ENCODE results near the gene UBQLN4.

DNA sequence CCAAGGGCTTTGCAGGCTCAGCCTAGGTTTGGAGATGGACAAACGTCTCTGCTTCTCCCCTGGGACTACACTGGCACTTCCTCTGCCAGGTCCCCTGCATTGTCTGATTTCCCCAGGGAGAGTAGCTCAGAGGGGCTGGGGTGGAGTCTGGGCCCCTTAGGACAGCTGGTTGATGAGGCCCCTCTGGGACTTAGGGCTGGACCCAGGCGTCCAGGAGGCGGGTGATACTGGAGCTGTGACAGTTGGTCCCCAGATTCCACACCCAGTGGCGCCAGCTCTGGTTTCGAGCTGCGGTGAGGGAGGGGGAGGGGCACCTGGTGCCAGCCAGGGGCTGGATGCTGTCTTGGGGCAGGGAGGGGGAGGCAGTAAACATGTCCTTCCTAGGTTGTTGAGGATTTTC, 36.1 kb upstream of the UBQLN4 start:
- TF ChIP-seq CTCF (conservative IDR thresholded peaks at IDR 0.05; ENCODE audit: low read length) (no peak), EZH2phosphoT487 (IDR thresholded peaks at IDR 0.05; ENCODE audit: borderline replicate concordance, low read depth, low read length) (no peak)
